GM19238 (cell line): ENCODE data around the gene PRICKLE2.

Source experiments
- DNase-seq: peaks from one replicate; pipeline ENCODE4 v3.0.0; 2011; ENCODE audit warnings: low spot score; ENCODE audit not compliant: insufficient read length

PRICKLE2 gene

GRCh38 chr3:64190517-64191515 lies 34.5 kb downstream of the PRICKLE2 start:
- no peak for DNase-seq

DNA sequence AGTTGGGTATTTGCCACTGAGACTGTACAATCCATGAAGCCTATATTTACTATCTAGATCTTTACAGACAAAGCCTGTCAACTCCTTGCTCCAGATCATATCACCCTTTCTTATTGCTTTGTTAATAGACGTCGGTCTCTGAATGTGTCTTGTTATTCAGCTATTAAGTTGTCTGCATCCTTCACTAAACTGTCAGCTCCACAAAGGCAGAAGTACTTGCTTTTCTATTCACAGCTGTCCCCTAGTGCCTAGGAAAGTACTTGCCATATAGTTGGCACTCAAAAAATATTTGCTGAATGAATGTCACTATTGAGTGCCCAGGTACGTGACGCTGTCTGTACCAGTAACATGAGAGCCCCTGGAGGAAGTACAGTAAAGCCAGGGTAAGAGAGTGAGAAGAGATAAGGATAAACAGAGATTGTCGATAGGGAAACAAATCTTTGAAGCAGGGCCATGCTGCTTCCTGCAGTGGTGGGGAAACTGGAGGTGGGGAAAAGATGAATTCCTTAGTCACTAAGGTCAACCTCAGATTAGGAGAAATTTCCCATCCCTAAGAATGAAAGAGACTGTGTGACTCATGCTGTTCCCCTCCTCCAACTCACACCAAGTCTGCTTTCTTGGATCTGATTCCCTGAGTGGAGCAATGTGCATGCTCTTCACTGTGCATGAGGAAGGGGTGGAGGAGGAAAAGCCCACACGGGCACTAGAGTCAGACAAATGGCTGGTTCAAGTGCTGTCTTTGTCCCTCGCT lies 36.3 kb downstream of the PRICKLE2 start:
- DNase-seq, result no peak

DNA sequence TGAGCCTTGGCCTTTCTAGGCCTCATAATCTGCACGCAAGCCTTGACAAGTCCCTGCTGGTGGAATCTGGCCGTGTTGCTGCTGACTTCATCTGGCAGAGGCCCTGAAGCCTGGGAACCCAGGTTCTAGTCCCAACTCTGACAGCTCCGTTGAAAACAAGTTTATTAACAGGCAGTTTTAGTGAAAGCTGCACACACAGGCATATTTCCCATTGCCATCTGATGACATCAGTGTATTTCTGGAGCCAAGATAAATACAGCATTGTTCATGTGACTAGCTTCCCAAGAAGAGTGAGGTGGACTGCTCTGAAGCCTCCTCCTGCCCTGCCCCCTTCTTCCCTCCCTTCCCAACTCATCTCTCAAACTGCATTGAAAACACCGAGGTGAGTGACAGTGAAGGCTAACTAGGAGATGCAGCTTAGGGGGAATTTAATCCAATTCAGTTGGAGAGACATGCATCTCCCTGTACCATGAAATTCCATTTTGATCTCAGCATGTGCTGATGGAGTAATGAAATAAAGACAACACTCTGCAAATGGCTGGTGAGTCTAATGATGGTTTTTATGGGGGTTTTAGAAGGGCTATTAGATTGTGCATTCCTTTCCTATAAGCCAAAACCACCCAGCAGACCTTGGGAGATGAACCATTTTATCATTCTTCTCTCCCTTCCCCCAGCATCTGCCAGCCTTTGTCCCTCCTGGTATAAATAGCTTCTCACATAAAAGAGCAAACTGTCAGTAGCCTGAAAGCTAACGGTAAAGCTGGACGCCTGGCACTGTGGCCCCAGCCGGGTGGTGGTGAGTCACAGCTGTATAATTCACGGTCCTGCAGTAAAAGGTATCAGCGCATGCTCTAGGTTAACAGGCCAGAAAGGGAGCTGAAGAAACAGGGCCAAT lies 38.0 kb downstream of the PRICKLE2 start:
- no peak for DNase-seq

GRCh38 chr3:64186667-64187064 lies 38.6 kb downstream of the PRICKLE2 start:
- no peak for DNase-seq

DNA sequence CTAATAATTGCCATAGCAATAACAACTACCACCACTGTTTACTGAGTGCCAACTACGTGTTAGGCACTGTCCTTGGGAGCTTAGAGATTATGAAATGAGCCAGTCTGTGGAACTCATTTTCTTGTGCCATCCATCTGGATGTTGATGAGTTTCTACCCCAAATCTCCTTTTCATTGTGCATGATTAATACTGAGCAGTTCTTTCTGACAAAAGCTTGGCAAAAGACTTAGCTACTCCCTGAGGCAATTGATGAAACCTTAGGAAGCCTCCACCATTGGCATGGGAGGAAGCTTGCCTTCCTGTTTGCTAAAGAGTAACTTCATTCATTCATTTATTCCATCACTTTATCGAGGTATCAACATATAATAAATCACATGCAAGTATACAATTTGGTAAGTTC lies 39.8 kb downstream of the PRICKLE2 start:
- no peak for DNase-seq

- no peak for DNase-seq
These were observed 40.6 kb downstream of the PRICKLE2 start for GRCh38 chr3:64184621-64185020.

- no peak for DNase-seq
These were observed 45.4 kb downstream of the PRICKLE2 start for GRCh38 chr3:64179860-64180259.

DNA sequence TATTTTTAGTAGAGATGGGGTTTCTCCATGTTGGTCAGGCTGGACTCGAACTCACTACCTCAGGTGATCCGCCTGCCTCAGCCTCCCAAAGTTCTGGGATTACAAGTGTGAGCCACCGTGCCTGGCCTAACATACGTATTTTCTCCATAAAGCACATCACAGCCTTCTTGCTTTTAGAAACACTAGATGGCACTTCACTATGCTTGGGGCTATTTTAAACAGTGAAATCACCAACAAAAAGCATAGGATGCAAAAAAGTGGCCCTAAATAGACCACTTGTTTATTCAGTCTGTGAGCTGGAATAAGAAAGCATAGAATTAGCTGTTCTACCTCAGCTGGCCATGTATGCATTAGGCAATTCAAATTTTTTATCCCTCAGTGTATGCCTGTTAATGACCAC lies 46.0 kb downstream of the PRICKLE2 start:
- DNase-seq, result no peak

DNA sequence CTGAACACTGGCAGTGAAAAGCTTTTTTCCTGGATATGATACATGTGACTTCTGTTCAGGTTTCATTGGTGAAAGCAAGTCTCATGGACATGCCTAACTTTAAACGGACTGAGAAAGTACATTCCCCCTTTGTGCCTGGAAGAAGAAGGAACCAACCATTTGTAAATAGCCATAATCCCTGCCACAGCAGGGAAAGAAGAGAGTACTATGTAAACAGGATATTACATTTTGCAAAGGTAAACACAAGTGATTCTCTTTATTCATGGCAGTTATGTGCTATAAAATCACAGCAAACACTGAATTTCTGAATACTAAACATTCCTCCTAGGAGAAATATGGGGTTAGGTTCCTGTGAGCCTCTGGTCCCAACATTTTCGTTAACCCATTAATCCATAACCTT lies 46.8 kb downstream of the PRICKLE2 start:
- no peak for DNase-seq

- DNase-seq, result no peak
These were observed 48.7 kb downstream of the PRICKLE2 start for GRCh38 chr3:64176461-64176996.

GRCh38 chr3:64174328-64174727 lies 50.9 kb downstream of the PRICKLE2 start:
- no peak for DNase-seq

DNA sequence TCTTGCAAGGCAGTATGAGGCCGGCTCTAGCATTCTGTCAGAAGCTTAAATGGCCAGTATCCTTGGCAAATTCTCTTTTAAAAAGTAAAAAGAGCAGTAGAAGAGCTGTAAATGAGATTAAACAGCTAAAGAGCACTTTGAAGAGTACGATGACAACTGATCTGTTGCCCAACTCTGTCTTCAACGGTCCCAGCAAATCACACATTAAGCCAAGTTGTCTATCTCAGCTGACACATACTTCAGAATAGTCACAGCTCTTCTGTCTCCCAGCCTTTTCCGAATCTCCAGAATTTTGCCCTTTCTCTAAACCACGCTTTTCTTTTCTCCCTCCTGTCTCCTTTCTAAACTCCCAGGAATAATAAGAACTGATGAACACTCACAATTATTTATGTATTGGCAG lies 51.7 kb downstream of the PRICKLE2 start:
- DNase-seq, result no peak

- no peak for DNase-seq
These were observed 55.0 kb downstream of the PRICKLE2 start for GRCh38 chr3:64170270-64170669.

DNA sequence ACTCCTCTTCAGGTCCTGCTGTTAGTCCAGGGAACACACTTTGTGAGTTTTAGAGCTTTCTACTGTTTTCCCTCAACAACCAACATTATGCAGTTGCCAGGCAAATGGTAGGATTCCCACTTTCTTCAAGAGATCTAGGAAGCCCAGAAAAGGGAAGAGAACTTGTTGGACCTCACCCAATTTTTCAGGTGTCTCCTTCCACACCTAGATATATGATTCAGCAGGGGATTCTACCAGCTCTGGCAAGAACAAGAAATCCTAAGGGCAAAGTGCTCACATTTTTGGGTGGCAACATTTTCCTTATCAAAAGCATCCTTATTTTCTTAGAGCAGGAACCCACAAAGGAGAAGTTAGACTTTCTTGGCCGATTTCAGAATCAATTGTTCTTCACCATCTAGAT lies 57.4 kb downstream of the PRICKLE2 start:
- DNase-seq, result no peak

- no peak for DNase-seq
These were observed 57.9 kb downstream of the PRICKLE2 start for GRCh38 chr3:64167351-64167750.

DNA sequence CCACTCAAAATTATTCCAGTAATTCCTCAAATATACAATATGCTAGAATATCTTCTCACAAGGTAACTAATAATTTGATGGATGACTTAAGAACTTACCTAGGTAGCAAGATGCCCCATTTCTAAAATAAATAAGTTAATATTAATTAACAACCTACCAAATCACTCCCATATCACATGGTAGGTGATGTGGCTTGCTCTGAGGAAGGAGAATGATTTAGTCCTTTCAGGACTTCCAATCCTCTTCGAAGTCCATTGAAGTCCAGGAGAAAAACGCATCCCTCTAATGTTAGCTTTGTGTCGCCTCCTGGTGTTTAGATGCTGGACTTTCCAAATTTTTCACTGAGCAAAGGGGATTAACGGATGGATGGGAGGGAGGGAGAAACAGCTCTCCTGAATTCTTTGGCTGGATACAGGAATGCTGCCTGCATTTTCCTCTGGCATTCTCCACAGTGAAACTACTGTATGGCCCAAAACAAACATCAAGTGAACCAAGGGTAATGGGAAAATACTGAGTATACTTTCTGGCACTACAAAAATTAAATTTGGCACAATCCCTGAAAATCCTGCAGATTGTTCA lies 58.6 kb downstream of the PRICKLE2 start:
- no peak for DNase-seq

- DNase-seq, result no peak
These were observed 60.9 kb downstream of the PRICKLE2 start for GRCh38 chr3:64164349-64164748.

DNA sequence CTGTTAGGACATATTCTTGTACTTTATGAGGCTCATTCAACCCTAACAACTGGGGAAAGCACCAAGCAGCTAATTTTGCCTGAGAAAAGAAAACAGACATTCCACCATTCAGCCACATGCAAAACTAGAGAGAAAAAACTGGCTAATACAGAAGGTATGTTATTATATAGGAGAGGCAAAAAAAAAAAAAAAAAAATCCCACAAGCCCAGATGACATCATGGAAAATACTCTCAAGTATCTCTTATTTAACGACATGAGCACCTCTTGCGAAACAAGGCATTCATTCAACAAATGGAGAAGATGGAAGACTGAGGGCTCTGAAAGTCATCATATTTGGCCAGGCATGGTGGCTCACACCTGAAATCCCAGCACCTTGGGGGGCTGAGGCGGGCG lies 61.5 kb downstream of the PRICKLE2 start:
- DNase-seq, result no peak

- no peak for DNase-seq
These were observed 62.1 kb downstream of the PRICKLE2 start for GRCh38 chr3:64163019-64163754.

GRCh38 chr3:64161481-64161952 lies 63.7 kb downstream of the PRICKLE2 start:
- no peak for DNase-seq
